Measurements from ENCODE around the gene KRT37.

DNA sequence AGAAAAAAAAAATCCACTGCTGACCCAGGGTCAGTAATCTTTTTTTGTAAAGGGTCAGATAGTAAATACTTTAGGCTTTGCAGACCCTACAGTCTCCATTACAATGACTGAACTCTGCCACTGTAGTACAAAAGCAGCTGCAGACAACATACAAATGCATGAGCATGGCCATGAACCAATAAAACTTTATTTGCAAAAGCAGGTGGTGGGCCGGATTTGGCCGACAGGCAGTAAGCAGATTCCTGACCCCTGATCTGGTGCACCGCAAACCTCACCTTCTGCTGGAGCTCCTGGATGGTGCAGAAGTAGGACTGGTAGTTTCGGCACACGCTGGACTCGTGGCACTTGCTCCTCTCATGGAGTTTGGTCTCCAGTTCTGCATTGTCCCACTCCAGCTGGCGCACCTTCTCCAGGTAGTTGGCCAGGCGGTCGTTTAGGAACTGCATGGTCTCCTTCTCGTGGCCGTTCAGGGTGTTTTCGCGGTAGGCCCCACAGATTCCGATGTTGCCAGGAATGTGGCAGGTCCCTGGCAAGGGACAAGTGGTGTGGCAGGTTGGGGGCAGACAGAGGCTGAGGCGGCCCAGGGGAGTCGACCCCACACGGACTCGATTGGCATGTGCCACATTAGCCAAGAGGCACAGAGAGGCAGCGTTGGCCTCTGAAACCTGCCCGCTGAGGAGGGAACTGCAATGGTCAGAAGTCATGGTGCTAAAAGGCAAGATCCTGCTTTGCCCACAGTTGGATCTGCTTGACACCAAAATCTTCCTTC, 13.1 kb downstream of the KRT37 start:
- TF ChIP-seq, protein P1, sequence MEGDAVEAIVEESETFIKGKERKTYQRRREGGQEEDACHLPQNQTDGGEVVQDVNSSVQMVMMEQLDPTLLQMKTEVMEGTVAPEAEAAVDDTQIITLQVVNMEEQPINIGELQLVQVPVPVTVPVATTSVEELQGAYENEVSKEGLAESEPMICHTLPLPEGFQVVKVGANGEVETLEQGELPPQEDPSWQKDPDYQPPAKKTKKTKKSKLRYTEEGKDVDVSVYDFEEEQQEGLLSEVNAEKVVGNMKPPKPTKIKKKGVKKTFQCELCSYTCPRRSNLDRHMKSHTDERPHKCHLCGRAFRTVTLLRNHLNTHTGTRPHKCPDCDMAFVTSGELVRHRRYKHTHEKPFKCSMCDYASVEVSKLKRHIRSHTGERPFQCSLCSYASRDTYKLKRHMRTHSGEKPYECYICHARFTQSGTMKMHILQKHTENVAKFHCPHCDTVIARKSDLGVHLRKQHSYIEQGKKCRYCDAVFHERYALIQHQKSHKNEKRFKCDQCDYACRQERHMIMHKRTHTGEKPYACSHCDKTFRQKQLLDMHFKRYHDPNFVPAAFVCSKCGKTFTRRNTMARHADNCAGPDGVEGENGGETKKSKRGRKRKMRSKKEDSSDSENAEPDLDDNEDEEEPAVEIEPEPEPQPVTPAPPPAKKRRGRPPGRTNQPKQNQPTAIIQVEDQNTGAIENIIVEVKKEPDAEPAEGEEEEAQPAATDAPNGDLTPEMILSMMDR (IDR thresholded peaks at IDR 0.05; ENCODE audit: low read length) = no peak
- TF ChIP-seq EZH2 (IDR thresholded peaks at IDR 0.05; ENCODE audit: borderline replicate concordance, low read length) = no peak
